Colon (tissue), 2 donors: ENCODE results near the gene TFE3.
"Not testable (repeated sequence)": the region's sequence is repeated elsewhere in the genome, so short reads cannot be mapped to it uniquely, and the experiment has no call there.

ENCODE experiments used
- FAIRE-seq: peaks from 2 replicates; lab custom pipeline; 2012; peaks lifted over from hg19 to GRCh38; lab: Jason Lieb, UNC
- donor health status: control.
- donor health status: control.

The TFE3 gene

GRCh38 chrX:49000636-49001035, 42.5 kb downstream of the TFE3 start:
- FAIRE-seq, result no peak

GRCh38 chrX:48999030-48999429, 44.1 kb downstream of the TFE3 start:
- no peak for FAIRE-seq

GRCh38 chrX:48998391-48998790, 44.8 kb downstream of the TFE3 start:
- no peak for FAIRE-seq

- FAIRE-seq, result no peak
These were observed 45.3 kb downstream of the TFE3 start for GRCh38 chrX:48997865-48998264.

GRCh38 chrX:48997455-48997854, 45.7 kb downstream of the TFE3 start:
- FAIRE-seq, result no peak

- FAIRE-seq, result no peak
These were observed 46.2 kb downstream of the TFE3 start for GRCh38 chrX:48996969-48997368.

- no peak for FAIRE-seq
These were observed 50.8 kb downstream of the TFE3 start for GRCh38 chrX:48992341-48992740.

- no peak for FAIRE-seq
These were observed 53.7 kb downstream of the TFE3 start for GRCh38 chrX:48989483-48989882.

- no peak for FAIRE-seq
These were observed 59.3 kb downstream of the TFE3 start for GRCh38 chrX:48983896-48984295.

GRCh38 chrX:48983081-48983480, 60.1 kb downstream of the TFE3 start:
- no peak for FAIRE-seq

GRCh38 chrX:48981178-48981577, 62.0 kb downstream of the TFE3 start:
- no peak for FAIRE-seq

- FAIRE-seq, result not testable (repeated sequence)
These were observed 62.8 kb downstream of the TFE3 start for GRCh38 chrX:48980341-48980740.
